ENCODE data around the gene MAVS. TPM values are rescaled to one million over a fixed set of nuclear protein-coding genes. Genes with fewer than 3 reads are reported as not detected.

Gene MAVS
- total and polyA plus RNA-seq, 9 of the 15 experiments (the other 6 are each of a cell fraction or from before 2014, with no cell fraction given): 1.6 to 22.0 (median 11.3) TPM

DNA sequence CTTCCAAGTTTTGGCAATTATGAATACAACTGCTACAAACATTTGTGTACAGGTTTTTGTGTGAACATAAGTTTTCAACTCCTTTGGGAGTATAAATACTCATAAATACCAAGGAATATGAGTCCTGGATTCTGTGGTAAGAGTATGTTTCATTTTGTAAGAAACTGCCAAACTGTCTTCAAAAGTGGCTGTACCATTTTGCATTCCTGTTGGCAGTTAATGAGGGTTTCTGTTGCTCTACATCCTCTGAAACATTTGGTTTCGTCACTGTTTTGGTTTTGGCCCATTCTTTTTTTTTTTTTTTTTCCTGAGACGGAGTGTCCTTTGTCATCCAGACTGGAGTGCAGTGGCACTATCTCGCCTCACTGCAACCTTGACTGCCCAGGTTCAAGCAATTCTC is 17.8 kb upstream of the MAVS start:
- Histone ChIP-seq H3K79me2 (ENCODE audit: control insufficient read depth, insufficient read depth, low read length) (no peaks in the 10 kb centered on the region), H3K4me2 (ENCODE audit: insufficient read depth, low read length) (no peak overlapping the region), H3K9ac (ENCODE audit: insufficient read depth in 1 of 2, low read depth in 2 of 2, low read length in 2 of 2) (no peak overlapping the region), H3K4me3 (no peak overlapping the region), H3K9me1 (ENCODE audit: control insufficient read depth, insufficient read depth, low read length) (no peaks in the 10 kb centered on the region), H4K20me1 (replicated peaks; ENCODE audit: control insufficient read depth, insufficient read depth, low read length) (no peaks in the 10 kb centered on the region), H3K36me3 (ENCODE audit: control insufficient read depth, insufficient read depth, low read length) (peaks cover 8% of the 10 kb centered on the region; the same call in 1 of the 3 replicates), H3K9me3 (replicated peaks; ENCODE audit: control insufficient read depth, insufficient read depth, low read depth, low read length) (no peaks in the 10 kb centered on the region), H2AFZ (ENCODE audit: low read depth, low read length) (no peak overlapping the region), H3K4me1 (replicated peaks in 1 of 2; ENCODE audit: control insufficient read depth in 2 of 2, insufficient read depth in 2 of 2, low read length in 2 of 2) (peaks cover 0 to 3% of the 10 kb centered on the region in 2 experiments; a peak in 2 of 5 replicates), H3K27me3 (ENCODE audit: control insufficient read depth in 2 of 2, insufficient read depth in 2 of 2, low read length in 2 of 2) (no peaks in the 10 kb centered on the region), H3K27ac (ENCODE audit: extremely low read depth, low read depth, low read length) (no peak overlapping the region)
- FAIRE-seq (no peak), DNase-seq (ENCODE audit: extremely low read depth in 1 of 4, low spot score in 3 of 4) (no peak), ATAC-seq (no peak)
- in situ Hi-C loops (cut with MboI): no loop called here
- intact Hi-C loops (cut with micrococcal nuclease): no loop called here
- 50% methylated on average over 2 of the region's 3 CpGs for WGBS (ENCODE audit: insufficient coverage, low coverage, missing lambda C conversion rate)
- POLR2A ChIA-PET: no interaction called here
- no TSS peak for BruUV-seq (replicated peaks)
- CTCF ChIA-PET (ENCODE audit: low intra/inter-chr PET ratio): no interaction called here
- TF ChIP-seq RFX5 (IDR thresholded peaks at IDR 0.05; ENCODE audit: low read depth, low read length): no peak
- TF ChIP-seq NEUROD1 (IDR thresholded peaks at IDR 0.05; ENCODE audit: borderline replicate concordance, low read depth, low read length, partially characterized antibody): no peak
- no peak for TF ChIP-seq CBX5 (IDR thresholded peaks at IDR 0.05; ENCODE audit: borderline replicate concordance, low read depth)
- no peak for TF ChIP-seq SIX5 (IDR thresholded peaks at IDR 0.05; ENCODE audit: borderline replicate concordance in 1 of 2, insufficient read depth in 1 of 2, low read depth in 1 of 2, low read length in 2 of 2)
- TF ChIP-seq NFE2 (IDR thresholded peaks at IDR 0.05; ENCODE audit: low read depth): no peak
- no peak for TF ChIP-seq RBM15 (IDR thresholded peaks at IDR 0.05; ENCODE audit: insufficient read depth, low read length)
- TF ChIP-seq GATA2 (CRISPR knock-in tag; IDR thresholded peaks at IDR 0.05): no peak
- no peak for TF ChIP-seq HDGF (IDR thresholded peaks at IDR 0.05)
- TF ChIP-seq ZNF785 (CRISPR knock-in tag; IDR thresholded peaks at IDR 0.05): no peak
- TF ChIP-seq CBX2 (IDR thresholded peaks at IDR 0.05; ENCODE audit: insufficient read depth, low read length, poor library complexity, severe bottlenecking): no peak
- no peak for TF ChIP-seq HLTF (IDR thresholded peaks at IDR 0.05)
- TF ChIP-seq, protein P1, sequence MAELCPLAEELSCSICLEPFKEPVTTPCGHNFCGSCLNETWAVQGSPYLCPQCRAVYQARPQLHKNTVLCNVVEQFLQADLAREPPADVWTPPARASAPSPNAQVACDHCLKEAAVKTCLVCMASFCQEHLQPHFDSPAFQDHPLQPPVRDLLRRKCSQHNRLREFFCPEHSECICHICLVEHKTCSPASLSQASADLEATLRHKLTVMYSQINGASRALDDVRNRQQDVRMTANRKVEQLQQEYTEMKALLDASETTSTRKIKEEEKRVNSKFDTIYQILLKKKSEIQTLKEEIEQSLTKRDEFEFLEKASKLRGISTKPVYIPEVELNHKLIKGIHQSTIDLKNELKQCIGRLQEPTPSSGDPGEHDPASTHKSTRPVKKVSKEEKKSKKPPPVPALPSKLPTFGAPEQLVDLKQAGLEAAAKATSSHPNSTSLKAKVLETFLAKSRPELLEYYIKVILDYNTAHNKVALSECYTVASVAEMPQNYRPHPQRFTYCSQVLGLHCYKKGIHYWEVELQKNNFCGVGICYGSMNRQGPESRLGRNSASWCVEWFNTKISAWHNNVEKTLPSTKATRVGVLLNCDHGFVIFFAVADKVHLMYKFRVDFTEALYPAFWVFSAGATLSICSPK (IDR thresholded peaks at IDR 0.05; ENCODE audit: borderline replicate concordance): no peak
- TF ChIP-seq SMAD3 (CRISPR knock-in tag; conservative IDR thresholded peaks at IDR 0.05): no peak
- TF ChIP-seq, protein P2, sequence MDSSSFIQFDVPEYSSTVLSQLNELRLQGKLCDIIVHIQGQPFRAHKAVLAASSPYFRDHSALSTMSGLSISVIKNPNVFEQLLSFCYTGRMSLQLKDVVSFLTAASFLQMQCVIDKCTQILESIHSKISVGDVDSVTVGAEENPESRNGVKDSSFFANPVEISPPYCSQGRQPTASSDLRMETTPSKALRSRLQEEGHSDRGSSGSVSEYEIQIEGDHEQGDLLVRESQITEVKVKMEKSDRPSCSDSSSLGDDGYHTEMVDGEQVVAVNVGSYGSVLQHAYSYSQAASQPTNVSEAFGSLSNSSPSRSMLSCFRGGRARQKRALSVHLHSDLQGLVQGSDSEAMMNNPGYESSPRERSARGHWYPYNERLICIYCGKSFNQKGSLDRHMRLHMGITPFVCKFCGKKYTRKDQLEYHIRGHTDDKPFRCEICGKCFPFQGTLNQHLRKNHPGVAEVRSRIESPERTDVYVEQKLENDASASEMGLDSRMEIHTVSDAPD (CRISPR knock-in tag; IDR thresholded peaks at IDR 0.05): no peak
- TF ChIP-seq, protein P3, sequence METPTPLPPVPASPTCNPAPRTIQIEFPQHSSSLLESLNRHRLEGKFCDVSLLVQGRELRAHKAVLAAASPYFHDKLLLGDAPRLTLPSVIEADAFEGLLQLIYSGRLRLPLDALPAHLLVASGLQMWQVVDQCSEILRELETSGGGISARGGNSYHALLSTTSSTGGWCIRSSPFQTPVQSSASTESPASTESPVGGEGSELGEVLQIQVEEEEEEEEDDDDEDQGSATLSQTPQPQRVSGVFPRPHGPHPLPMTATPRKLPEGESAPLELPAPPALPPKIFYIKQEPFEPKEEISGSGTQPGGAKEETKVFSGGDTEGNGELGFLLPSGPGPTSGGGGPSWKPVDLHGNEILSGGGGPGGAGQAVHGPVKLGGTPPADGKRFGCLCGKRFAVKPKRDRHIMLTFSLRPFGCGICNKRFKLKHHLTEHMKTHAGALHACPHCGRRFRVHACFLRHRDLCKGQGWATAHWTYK (CRISPR knock-in tag; IDR thresholded peaks at IDR 0.05): no peak
- no peak for TF ChIP-seq ZNF583 (CRISPR knock-in tag; IDR thresholded peaks at IDR 0.05)
- no peak for TF ChIP-seq KAT7 (CRISPR knock-in tag; IDR thresholded peaks at IDR 0.05; ENCODE audit: borderline replicate concordance)
- TF ChIP-seq, protein P4, sequence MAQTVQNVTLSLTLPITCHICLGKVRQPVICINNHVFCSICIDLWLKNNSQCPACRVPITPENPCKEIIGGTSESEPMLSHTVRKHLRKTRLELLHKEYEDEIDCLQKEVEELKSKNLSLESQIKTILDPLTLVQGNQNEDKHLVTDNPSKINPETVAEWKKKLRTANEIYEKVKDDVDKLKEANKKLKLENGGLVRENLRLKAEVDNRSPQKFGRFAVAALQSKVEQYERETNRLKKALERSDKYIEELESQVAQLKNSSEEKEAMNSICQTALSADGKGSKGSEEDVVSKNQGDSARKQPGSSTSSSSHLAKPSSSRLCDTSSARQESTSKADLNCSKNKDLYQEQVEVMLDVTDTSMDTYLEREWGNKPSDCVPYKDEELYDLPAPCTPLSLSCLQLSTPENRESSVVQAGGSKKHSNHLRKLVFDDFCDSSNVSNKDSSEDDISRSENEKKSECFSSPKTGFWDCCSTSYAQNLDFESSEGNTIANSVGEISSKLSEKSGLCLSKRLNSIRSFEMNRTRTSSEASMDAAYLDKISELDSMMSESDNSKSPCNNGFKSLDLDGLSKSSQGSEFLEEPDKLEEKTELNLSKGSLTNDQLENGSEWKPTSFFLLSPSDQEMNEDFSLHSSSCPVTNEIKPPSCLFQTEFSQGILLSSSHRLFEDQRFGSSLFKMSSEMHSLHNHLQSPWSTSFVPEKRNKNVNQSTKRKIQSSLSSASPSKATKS (CRISPR knock-in tag; IDR thresholded peaks at IDR 0.05): no peak
